LNCAP (cell line): ENCODE results near the gene LKAAEAR1.

ENCODE experiments used
- CTCF ChIP-seq: fragments of 450-650 bp; IDR thresholded peaks from 2 replicates; pipeline ENCODE4 v1.5.1; 2017; ENCODE audit warnings: mild to moderate bottlenecking

LKAAEAR1 gene

GRCh38 chr20:64086801-64087200 lies 2.6 kb upstream of the LKAAEAR1 start:
- TF ChIP-seq CTCF: no peak

- TF ChIP-seq CTCF: no peak
Measured at GRCh38 chr20:64084685-64085152, 521 bp upstream of the LKAAEAR1 start.

- peak; percentile 80 for TF ChIP-seq CTCF
Measured at GRCh38 chr20:64083378-64083803, 807 bp downstream of the LKAAEAR1 start.

- TF ChIP-seq CTCF: no peak
Measured at GRCh38 chr20:64082820-64083377, 1.3 kb downstream of the LKAAEAR1 start.

- TF ChIP-seq CTCF: no peak
Measured at GRCh38 chr20:64082126-64082731, 2.0 kb downstream of the LKAAEAR1 start.

- no peak for TF ChIP-seq CTCF
Measured at GRCh38 chr20:64081624-64081964, 2.6 kb downstream of the LKAAEAR1 start.

GRCh38 chr20:64080813-64081623 lies 3.2 kb downstream of the LKAAEAR1 start:
- no peak for TF ChIP-seq CTCF
